Measurements from ENCODE around the gene CEBPA. TPM values are rescaled to one million over a fixed set of nuclear protein-coding genes. Genes with fewer than 3 reads are reported as not detected.

Gene CEBPA
- 18.3 TPM for total RNA-seq

DNA sequence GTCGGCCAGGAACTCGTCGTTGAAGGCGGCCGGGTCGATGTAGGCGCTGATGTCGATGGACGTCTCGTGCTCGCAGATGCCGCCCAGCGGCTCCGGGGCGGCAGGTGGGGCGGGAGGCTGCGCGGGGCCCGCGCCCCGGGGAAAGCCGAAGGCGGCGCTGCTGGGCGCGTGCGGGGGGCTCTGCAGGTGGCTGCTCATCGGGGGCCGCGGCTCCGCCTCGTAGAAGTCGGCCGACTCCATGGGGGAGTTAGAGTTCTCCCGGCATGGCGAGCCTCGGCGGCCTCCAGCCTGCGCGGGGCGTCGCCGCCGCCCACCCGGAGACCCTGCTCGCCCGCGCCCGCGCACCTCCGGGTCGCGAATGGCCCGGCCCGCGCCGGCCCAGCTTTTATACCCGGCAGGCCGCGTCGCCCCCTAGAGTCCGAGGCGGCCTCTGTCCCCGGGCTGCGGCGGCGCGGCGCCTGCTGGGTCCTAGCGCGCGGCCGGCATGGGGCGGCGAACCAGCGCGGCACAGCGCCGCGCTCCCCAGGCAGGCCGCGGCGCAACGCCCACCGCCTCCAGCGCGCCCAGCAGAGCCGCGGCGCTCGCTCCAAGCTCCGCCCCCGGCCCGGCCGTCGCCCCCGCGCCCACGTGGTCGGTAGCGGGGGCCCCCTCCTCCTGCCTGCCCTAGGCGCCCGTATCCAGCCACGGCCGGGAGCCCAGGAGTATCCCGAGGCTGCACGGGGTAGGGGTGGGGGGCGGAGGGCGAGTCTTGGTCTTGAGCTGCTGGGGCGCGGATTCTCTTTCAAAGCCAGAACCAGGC lies at the start of gene CEBPA:
TSS of gene CEBPA (minus strand) at position 360 of the 799 bp plus-strand sequence. CDS start at position 240, 120 bp downstream.
- ATAC-seq, result peak; percentile 83

DNA sequence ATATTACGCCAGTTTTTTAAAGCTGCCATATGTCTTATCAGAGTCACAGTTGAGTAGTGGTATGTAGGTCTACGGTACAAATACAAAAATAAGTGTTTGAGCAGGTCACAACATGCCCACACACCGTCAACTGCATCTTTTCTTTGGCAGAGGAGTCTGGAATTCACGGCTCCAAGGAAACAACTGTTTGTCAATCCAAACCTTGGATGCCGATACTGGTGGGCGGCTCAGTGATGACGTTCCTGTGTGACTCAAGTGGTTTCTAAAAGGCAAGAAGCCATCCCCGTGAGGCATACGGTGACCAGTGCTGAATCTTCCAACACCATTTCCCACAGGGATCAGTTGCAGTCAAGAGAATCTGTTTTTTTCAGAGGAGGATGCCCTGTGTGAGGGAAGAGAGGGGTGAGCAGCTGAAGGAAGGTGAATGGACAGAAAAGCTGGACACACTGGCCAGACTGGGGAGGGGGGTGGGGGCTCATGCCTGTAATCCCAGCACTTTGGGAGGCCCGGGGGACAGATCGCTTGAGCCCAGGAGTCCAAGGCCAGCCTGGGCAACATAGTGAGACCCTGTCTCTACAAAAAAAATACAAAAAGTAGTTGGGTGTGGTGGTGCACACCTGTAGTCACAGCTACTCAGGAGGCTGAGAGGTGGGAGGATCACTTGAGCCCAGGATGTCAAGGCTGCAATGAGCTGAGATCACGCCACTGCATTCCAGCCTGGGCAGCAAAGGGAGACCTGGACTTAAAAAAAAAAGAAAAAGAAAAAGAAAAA lies 48.4 kb upstream of the CEBPA start:
- ATAC-seq, result peak; percentile 76

DNA sequence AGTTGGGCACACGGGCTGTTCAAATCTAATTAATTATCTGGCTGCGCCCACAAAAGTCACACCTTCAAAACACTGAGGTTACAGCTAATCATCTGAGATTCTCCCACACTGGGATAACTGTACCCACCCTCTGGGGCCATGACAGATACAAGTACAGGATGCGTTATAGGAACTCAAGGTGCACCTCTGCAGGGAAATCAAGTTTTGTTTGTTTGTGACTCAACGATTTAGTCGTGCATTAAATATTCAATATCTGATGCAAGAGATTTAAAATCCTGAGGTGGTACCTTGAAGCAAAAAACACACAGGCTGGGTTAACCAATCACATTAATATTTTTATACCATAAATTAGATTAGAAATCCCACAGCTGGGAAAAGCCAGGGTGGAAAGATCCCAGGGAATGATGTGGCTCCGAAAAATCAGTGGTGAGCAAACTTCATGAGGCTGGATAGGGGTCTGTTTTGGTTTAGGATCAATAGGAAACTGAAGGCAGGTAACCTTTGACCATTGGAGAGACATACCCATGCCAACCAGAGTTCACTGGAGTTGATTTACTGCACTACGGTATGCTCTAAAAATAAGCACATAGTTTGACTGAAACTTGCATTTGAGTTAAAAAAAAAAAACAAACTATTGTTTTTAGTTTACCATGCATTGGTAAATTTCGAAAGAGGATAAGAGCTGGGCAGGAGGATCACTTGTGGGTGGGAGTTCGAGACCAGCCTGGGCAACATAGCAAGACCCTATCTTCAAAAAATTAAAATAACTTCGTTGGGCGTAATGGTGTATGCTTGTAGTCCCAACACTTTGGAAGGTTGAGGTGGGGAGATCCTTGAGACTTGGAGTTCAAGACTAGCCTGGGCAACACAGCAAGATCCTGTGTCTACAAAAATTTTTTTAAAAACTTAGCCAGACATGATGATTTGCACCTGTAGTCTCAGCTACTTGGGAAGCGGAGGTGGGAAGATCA lies 47.3 kb upstream of the CEBPA start:
- peak; percentile 38 for ATAC-seq

DNA sequence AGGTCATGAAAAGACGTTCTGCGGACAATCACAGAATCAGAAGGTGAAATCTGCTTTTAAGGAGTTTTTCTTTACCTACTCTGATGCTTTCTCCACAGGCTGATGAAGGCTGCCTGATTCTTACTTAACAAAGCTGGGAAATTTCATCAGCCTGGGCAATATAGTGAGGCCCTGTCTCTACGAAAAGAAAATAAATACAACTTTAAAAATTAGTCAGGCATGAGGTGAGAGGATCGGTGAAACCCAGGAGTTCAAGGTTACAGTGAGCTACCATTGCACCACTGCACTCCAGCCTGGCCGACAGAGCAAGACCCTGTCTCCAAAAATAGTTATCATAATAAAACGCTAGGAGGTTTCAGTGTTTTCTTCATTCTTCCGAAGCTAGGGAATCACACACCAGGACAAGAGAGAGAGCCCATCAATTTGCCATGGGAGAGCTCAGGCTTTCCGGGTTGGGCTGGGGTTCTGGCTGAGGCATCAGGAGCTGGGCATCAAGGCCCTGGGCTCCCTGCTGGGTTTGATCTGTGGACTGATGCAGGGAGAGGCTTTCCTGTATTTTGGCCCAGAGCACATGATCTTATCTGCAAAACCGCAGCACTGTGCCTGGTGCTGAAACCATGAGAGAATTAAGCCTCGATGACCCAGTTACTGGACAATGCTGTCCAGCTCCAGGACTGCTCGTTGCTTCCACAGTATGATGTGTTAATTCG lies 46.1 kb upstream of the CEBPA start:
- ATAC-seq, result no peak

DNA sequence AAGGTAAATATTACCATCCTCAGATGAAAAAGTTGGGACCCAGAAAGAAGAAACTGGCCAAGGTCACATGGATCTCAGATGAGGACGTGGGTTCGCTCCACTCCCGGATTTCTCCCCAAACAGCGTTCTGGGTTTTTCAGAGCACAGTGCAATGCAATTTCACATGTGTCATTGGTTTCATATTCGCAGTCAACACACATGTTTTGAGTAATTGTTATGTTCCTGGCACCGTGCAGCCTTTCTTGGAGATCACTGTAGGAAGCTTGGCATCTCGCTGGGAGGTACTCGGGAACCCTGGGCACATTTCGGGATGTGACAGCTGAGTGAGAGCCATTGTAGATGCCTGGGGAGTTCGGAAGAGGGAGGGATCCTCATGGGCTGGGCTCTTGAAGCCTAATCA lies 45.0 kb upstream of the CEBPA start:
- no peak for ATAC-seq

DNA sequence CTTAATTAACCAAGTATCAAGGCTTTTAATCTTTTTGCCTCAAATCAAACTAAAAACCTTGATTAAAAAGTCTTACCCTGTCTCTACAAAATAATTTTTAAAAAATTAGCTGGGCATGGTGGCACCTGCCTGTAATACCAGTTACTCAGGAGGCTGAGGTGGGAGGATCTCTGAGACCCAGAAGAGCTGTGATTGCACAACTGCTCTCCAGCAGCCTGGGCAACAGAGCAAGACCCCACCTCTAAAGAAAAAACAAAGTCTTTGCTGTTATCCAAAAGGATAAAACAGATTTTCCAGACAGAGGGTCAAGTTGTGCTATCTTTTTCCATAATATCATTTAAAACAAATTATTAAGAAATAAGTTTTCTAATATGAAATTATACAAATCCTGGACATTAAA lies 44.3 kb upstream of the CEBPA start:
- no peak for ATAC-seq

DNA sequence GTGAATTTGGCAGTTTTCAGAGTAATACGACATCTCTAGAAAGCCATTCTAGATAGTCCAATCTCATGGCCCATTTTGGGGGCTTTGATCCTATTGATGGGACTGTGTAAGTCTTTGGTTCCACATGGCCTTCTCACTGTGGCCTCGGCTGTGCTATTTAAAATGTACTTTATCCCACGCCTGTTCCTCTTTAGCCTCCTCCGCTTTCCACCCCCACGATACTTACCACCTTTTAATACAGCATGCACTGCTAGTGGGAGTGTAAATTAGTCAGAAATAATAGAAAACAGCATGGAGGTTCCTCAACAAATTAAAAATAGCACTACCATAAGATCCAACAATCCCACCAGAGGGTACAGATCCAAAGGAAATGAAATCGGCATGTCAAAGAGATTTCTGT lies 42.8 kb upstream of the CEBPA start:
- no peak for ATAC-seq

DNA sequence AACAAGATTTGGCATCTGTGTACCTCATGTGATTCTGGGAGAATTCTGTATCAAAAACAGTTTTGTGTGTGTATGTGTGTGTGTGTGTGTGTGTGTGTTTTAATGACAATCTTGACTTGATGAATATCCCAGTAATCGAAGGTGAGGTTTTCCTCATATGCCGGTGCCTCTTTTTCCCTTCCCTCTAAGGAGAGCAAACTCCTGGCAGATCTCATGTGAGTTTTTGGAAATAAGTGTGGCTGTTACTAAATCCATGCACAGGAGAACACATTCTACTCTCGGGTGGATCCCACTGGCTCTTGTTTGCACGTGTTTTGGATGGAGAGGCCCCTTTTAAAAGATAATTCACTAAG lies 42.2 kb upstream of the CEBPA start:
- no peak for ATAC-seq

DNA sequence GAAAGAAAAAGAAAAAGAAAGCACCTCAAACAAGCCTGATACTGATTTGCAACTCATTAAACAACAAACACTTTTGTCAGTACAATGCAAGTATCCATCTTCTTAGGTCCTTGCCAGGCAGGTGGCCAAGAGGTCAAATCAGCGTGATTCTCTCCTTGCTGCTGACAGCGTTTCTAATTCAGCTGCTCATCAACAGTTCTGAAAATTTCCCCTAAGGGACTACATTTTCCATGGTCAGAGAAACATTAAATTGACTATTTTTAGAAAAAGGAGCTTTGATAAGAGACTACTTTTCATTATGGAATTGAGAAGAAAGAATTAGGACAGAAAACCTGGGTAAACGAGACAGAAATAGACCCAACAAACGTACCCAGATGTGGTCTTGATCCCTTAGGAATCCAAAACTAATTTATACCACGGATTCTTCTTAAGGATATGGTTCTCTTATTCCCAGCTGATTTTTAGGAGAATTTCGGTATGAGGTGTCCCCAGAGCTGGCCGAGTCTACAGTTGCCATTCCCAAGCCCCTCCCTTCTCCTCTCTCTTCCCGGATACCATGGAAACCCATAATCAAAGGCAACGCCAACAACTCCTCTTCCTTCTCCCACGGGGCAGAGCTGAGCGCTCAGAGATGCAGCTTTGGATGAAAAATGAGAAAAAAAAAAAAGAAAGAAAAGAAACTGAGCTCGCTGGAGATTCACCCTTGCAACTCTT lies 41.7 kb upstream of the CEBPA start:
- ATAC-seq, result no peak

DNA sequence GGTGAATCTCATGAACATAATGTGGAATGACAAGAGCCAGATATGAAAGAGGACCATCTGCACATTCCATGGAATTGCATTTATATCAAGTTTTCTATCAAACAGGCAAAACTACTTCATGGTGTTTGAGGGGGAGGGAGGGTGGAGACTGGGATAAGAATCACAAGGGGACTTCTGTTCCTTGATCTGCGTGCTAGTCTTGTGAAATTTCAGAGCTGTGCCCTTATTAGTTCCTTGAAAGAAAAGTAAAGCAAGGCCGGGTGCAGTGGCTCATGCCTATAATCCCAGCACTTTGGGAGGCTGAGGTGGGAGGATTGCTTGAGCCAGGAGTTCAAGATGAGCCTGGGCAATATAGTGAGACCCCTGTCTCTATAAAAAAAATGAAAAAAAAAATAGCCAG lies 41.0 kb upstream of the CEBPA start:
- ATAC-seq, result no peak

DNA sequence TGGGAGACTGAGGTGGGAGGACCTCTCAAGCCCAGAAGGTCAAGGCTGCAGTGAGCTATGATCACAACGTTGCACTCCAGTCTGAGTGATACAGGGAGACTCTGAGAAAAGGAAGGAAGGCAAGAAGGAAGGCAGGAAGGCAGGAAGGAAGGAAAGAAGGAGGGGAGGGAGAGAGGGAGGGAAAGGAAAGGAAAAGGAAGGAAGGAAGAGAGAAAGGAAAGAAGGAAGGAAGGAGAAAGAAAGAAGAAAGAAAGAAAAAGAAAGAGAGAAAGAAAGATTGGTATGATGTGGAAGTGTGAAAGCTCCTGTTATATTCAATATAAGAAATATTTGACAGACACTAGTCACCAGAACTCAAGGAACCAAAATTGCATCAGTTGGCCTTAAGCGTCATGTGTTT lies 38.7 kb upstream of the CEBPA start:
- no peak for ATAC-seq

DNA sequence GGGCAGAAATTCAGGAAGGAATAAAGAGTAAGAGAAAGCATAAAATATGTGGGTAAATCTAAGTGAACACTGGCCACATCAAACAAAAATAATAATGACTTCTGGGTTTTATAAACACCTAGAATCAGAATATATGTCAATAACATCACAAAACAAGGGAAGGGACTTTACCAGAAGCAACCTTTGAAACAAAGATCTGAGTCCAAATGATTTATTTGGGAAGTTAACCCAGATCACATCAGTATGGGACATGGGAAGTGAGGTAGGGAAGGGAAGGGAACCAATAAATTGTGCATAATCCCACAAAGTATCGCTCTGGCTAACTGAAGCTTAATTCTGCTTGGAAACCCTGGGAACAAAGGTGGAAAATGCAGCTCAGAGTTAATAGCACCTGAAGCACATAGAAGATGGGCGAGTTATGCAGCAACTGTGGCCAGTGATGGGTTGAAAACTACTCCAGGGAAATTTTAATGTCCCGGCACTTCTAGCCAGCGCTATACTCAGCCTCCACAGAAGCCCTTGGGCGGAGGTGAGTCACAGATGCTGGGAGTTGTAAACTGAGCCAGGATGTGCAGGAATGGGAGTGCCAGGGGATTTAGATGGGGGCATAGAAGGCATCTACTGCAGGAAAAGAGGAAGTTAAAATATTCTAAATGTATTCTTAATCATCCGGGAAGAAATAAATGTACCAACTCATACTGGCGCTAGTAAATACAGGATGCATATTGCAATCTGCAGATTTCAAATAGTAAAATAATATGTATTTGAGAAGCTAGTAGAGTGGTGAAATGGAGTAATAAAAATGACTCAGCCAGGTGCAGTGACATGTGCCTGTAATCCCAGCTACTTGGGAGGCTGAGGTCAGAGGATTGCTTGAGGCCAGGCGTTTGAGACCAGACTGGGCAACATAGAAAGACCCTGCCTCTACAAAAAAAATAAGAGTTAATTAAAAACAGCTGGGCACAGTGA lies 37.0 kb upstream of the CEBPA start:
- peak; percentile 95 for ATAC-seq

DNA sequence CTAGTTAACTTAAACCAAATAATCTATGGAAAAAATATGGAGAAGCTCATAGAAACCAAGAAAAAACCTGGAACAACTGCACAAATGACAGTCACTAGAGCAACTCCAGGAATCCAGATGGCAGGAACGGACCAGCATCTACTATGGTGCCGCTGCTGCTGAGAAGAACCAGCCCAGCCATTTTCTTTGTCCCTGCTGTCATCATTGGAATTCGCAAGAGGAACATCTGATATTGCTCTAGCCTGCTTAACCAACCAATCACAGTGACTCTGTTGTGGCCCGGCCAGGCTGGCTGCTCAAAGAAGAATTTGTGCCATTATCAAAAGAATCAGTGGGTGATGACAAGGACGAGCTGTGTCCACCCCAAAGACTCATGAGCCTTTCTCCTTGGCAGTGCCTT lies 33.1 kb upstream of the CEBPA start:
- ATAC-seq, result no peak

DNA sequence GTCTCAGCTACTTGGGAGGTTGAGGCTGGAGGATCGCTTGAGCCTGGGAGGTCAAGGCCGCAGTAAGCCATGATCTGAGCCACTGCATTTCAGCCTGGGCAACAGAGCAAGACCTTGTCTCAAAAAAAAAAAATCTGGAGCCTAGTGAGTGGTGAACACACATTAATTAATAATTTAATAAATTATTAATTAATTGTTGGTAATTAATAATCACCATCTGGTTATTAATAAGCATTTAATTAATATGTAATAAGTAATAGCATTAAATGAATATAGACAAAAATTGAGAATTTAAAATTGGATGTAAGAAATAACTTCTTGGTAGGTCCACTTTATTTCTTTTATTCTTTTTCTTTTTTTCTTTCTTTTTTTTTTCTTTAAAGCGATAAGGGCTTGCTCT lies 31.9 kb upstream of the CEBPA start:
- no peak for ATAC-seq

DNA sequence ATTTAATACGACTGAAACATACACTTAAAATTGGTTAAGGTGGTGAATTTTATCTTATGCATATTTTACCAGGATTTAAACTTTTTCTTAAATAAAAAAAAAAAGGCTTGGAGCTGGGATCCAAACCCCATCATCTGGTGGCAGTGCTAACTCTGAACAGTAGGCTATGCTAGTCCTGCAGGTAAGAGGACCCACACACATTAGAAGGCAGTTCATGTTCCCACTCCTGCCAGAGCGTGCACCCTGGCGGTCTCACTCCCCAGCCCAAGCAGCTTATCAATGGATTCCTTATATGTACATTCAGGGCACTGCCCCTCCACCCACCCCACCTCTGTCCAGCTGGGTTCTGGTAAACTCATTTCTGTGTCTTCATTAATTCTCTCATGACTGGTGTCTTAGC lies 31.3 kb upstream of the CEBPA start:
- no peak for ATAC-seq

DNA sequence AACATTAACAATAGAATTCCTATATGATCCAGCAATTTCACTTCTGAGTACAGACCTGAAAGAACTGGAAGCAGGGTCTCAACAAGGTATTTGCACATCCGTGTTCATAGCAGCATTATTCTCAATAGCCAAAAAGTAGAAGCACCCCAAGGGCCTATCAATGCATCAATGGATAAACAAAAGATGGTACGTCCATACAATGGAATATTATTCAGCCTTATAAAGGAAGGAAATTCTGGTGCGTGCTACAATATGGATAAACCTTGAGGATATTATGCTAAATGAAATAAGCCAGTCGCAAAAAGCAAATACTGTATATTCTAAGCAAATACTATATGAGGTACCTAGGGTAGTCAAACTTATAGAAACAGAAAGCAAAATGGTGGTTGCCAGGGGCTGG lies 30.8 kb upstream of the CEBPA start:
- no peak for ATAC-seq

DNA sequence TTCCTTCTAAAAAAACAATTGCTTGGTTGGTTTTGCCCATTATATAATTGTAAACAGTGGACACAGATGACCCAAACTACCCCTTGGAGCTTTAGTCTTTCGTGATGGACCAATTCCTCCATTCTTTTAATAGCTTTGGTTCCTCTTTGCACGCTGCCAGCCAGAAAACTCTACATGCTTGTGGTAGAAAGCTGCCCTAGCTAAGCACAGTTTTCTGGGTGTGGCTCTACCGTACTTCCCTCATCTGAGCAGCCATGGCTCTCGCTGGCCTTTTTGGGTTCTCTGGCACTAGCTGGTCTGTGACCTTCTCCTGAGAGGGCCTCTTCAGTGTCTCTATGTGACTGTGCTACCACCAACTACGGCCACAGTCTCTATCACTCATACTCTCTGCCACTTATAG lies 29.9 kb upstream of the CEBPA start:
- no peak for ATAC-seq

DNA sequence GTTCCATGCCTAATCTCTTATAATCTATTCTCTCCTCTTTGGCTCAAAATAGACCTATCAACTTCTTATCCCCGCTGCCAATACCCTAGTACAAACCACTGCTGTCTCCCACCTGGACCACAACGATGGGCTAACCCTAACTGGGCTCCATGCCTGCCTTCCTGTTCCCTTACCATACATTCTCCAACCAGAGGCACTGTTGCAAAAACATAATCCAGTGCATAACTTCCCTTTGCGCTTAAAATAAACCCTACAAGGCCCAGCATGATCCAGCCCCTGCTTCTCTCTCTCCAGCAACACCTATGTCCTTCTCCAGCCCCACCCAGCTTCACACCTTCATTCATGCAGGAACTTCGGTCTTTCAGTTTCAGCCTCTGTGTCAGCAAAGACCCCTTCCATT lies 27.4 kb upstream of the CEBPA start:
- no peak for ATAC-seq

DNA sequence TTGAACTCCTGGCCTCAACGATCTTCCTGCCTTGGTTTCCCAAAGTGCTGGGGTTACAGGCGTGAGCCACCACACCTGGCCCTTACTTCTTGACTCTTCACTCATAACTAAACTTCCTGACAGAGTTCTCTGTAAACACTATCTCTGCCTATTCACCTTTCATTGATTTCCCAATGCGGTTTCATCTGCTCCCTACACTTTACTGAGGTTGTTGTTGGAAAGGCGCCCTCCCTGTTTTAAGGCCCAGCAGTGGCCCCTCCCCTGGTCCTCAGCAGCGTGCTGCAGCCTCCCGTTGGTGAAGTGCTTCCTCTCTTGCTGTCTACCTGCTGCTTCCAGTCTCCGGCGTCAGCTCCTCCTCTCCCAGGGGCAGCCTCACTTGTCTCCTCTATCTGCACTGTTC lies 26.7 kb upstream of the CEBPA start:
- no peak for ATAC-seq

DNA sequence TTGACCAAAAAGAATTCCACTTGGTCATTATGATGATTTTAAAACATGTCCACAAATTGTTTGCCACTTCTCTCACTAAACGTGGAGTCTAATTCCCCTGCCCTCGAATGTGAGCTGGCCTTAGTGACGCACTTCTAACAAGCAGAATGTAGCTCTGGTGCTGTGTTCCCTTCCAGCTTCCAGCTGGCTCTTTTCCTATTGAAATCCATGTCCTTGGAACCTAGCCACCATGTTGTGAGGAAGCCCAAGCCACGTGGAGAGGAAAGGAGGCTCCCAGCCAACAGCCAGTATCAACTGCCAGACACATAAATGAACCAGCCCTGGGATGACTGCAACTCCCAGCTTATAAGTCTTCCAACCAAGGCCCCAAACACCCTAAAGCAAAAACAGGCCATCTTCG lies 23.6 kb upstream of the CEBPA start:
- ATAC-seq, result no peak

DNA sequence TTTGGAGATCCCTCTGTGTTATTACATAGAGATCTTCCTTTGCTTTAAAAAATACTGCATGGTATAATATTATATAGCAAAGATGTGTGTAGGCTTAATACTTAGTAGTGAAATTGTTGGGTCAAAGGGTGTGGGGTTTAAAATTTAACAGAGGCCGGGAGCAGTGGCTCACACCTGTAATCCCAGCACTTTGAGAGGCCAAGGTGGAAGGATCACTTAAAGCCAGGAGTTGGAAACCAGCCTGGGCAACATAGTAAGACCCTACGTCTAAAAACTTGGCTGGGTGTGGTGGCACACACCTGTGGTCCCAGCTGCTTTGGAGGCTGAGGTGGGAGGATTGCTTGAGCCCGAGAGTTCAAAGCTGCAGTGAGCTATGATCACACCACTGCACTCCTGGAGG lies 22.3 kb upstream of the CEBPA start:
- ATAC-seq, result no peak
